A549 (cell line): ENCODE data around the gene WSCD2. TPM values are rescaled to one million over a fixed set of nuclear protein-coding genes. Genes with fewer than 3 reads are reported as not detected.

Source experiments
- ATAC-seq, 2 experiments: fragments of 200-7000 bp in 1 of 2; fragments of >200 bp in 1 of 2; cut with Nextera tagmentation in 1 of 2; cut with Tn5 transposase in 1 of 2; 3 replicates each; pipeline versions ENCODE4 v1.8.0 to v1.9.1; 2018 to 2020; ENCODE audit warnings: mild to moderate bottlenecking in 1 of 2, moderate library complexity in 1 of 2
- CTCF ChIA-PET: fragments of 300-600 bp; sonication (Branson Sonifier 250); formaldehyde crosslinking; extraction: SDS; loops from one replicate; lab custom pipeline; 2021; ENCODE audit warnings: antibody characterized with exemption, inconsistent platforms; lab: Yijun Ruan, JAX
- POLR2A ChIA-PET: fragments of 350-600 bp; formaldehyde crosslinking; extraction: SDS; loops from one replicate; lab custom pipeline; 2021; ENCODE audit warnings: antibody characterized with exemption, inconsistent platforms; lab: Yijun Ruan, JAX
- DNase-seq, 2 experiments: peaks; one replicate each; pipeline versions ENCODE4 v3.0.0 to v3.0.0-alpha.2; 2011 to 2016; ENCODE audit warnings: low read depth in 1 of 2, low spot score in 1 of 2
- FAIRE-seq: peaks from 2 replicates; lab custom pipeline; 2011; peaks lifted over from hg19 to GRCh38; lab: Jason Lieb, UNC
- H3K27ac ChIP-seq, 2 experiments: fragments of >200 bp; sonication (Bioruptor Twin); formaldehyde crosslinking; 3 replicates each; pipeline ENCODE4 v1.5.1; 2016 to 2017
- H3K4me1 ChIP-seq: fragments of >200 bp; sonication (Bioruptor Twin); formaldehyde crosslinking; 3 replicates; pipeline ENCODE4 v1.6.1; 2016
- H3K4me2 ChIP-seq: fragments of >200 bp; sonication (Bioruptor Twin); formaldehyde crosslinking; 3 replicates; pipeline ENCODE4 v1.6.1; 2016
- H3K4me3 ChIP-seq: fragments of >200 bp; sonication (Bioruptor Twin); formaldehyde crosslinking; 3 replicates; pipeline ENCODE4 v1.5.1; 2016
- H3K9me3 ChIP-seq: fragments of >200 bp; sonication (Bioruptor Twin); formaldehyde crosslinking; 3 replicates; pipeline ENCODE4 v1.6.1; 2016
- ATOH8 ChIP-seq: fragments of 250-450 bp; sonication (Bioruptor Pico); IDR thresholded peaks from 2 replicates; pipeline ENCODE4 v1.5.0; 2020; ENCODE audit warnings: low read depth, mild to moderate bottlenecking, moderate library complexity
- BCL3 ChIP-seq: fragments of >200 bp; sonication (Bioruptor Twin); formaldehyde crosslinking; IDR thresholded peaks from 3 replicates; pipeline ENCODE4 v1.6.1; 2016
- CBX8 ChIP-seq: fragments of 200-600 bp; sonication (generic); IDR thresholded peaks from 2 replicates; pipeline ENCODE4 v1.6.1; 2016
- CEBPB ChIP-seq, 2 experiments: fragments of >200 bp in 1 of 2; sonication (Bioruptor Twin) in 1 of 2; formaldehyde crosslinking in 1 of 2; IDR thresholded peaks; 2 replicates each; pipeline ENCODE4 v1.6.1; 2012 to 2016
- CTCF ChIP-seq: fragments of >200 bp; sonication (Bioruptor Twin); formaldehyde crosslinking; IDR thresholded peaks from 3 replicates; pipeline ENCODE4 v1.5.1; 2016
- E2F6 ChIP-seq: IDR thresholded peaks from 2 replicates; pipeline ENCODE4 v1.6.1; 2012; ENCODE audit warnings: low read depth, borderline replicate concordance
- EHF ChIP-seq: fragments of 250-450 bp; sonication (Bioruptor Pico); IDR thresholded peaks from 2 replicates; pipeline ENCODE4 v1.5.0; 2020; ENCODE audit warnings: mild to moderate bottlenecking
- EP300 ChIP-seq, 2 experiments: fragments of >200 bp; sonication (Bioruptor Twin); formaldehyde crosslinking; IDR thresholded peaks; 2 replicates in 1 of 2; 3 replicates in 1 of 2; pipeline ENCODE4 v1.6.1; 2016 to 2017
- ESRRA ChIP-seq: fragments of 150-350 bp; IDR thresholded peaks from 2 replicates; pipeline ENCODE4 v1.6.1; 2014; ENCODE audit warnings: mild to moderate bottlenecking, low read length, borderline replicate concordance
- FOSB ChIP-seq: fragments of 250-450 bp; sonication (Bioruptor Pico); IDR thresholded peaks from 2 replicates; pipeline ENCODE4 v1.5.0; 2020; ENCODE audit warnings: mild to moderate bottlenecking, moderate library complexity
- FOXS1 ChIP-seq: fragments of 250-450 bp; sonication (Bioruptor Pico); IDR thresholded peaks from 2 replicates; pipeline ENCODE4 v1.5.0; 2020; ENCODE audit warnings: mild to moderate bottlenecking, moderate library complexity
- HEYL ChIP-seq: fragments of 250-450 bp; sonication (Bioruptor Pico); IDR thresholded peaks from 2 replicates; pipeline ENCODE4 v1.8.0; 2021; ENCODE audit warnings: mild to moderate bottlenecking, moderate library complexity
- HOXB5 ChIP-seq: fragments of 250-450 bp; sonication (Bioruptor Pico); IDR thresholded peaks from 2 replicates; pipeline ENCODE4 v1.5.0; 2020; ENCODE audit warnings: mild to moderate bottlenecking, moderate library complexity
- JUN ChIP-seq, 2 experiments: fragments of >200 bp; sonication (Bioruptor Twin); formaldehyde crosslinking; IDR thresholded peaks; 2 replicates in 1 of 2; 3 replicates in 1 of 2; pipeline ENCODE4 v1.6.1; 2016 to 2017
- KDM5A ChIP-seq: fragments of 200-600 bp; sonication (generic); IDR thresholded peaks from 2 replicates; pipeline ENCODE4 v1.6.1; 2016; ENCODE audit warnings: antibody characterized with exemption, mild to moderate bottlenecking
- MAZ ChIP-seq: fragments of 150-350 bp; IDR thresholded peaks from 2 replicates; pipeline ENCODE4 v1.6.1; 2014; ENCODE audit warnings: antibody characterized with exemption, low read depth, low read length, borderline replicate concordance
- NPAS2 ChIP-seq: fragments of 250-450 bp; sonication (Bioruptor Pico); IDR thresholded peaks from 2 replicates; pipeline ENCODE4 v1.8.0; 2022; ENCODE audit warnings: mild to moderate bottlenecking, moderate library complexity, borderline replicate concordance
- NR3C1 ChIP-seq: fragments of >200 bp; sonication (Bioruptor Twin); formaldehyde crosslinking; IDR thresholded peaks from 3 replicates; pipeline ENCODE4 v1.6.1; 2017
- PBX3 ChIP-seq: IDR thresholded peaks from 2 replicates; pipeline ENCODE4 v1.6.1; 2012
- POLR2A ChIP-seq: IDR thresholded peaks from 2 replicates; pipeline ENCODE4 v1.6.1; 2012; ENCODE audit warnings: mild to moderate bottlenecking, low read length
- REST ChIP-seq: fragments of 200-600 bp; sonication (generic); IDR thresholded peaks from 2 replicates; pipeline ENCODE4 v1.6.1; 2016; ENCODE audit warnings: antibody characterized with exemption, mild to moderate bottlenecking, moderate library complexity
- SREBF2 ChIP-seq: fragments of 450-650 bp; IDR thresholded peaks from 2 replicates; pipeline ENCODE4 v1.6.1; 2014; ENCODE audit warnings: mild to moderate bottlenecking, moderate library complexity
- ZC3H11A ChIP-seq: fragments of 450-650 bp; IDR thresholded peaks from 2 replicates; pipeline ENCODE4 v1.6.1; 2014; ENCODE audit warnings: antibody characterized with exemption, mild to moderate bottlenecking
- ZFP36 ChIP-seq: fragments of 450-650 bp; IDR thresholded peaks from 2 replicates; pipeline ENCODE4 v1.6.1; 2014; ENCODE audit warnings: borderline replicate concordance; ENCODE audit not compliant: partially characterized antibody
- ZNF302 ChIP-seq: fragments of 250-450 bp; sonication (Bioruptor Pico); IDR thresholded peaks from 2 replicates; pipeline ENCODE4 v1.9.0; 2021; ENCODE audit warnings: inconsistent platforms, mild to moderate bottlenecking, moderate library complexity
- ZSCAN20 ChIP-seq: fragments of 250-450 bp; sonication (Bioruptor Pico); IDR thresholded peaks from 2 replicates; pipeline ENCODE4 v1.8.0; 2022; ENCODE audit warnings: mild to moderate bottlenecking, moderate library complexity
- WGBS: methylation state at CpG from one replicate; pipeline ENCODE4 v1.1.6; 2017; ENCODE audit errors: missing lambda C conversion rate; 5-methylcytosine and 5-hydroxymethylcytosine counted together
- polyA plus RNA-seq, 4 experiments: library from polyadenylated mRNA; depleted of rRNA in 3 of 4; stranded (reverse); fragments of >200 nt; fragmentation: RNase III in 1 of 4; extraction: RNeasy Plus Mini Kit Qiagen cat#74134 plus additional on column Dnase treatment in 1 of 4; gene quantifications; 2 replicates in 3 of 4; 3 replicates in 1 of 4; pipeline ENCODE4 v1.2.3, GENCODE V29; 2011 to 2017

The WSCD2 gene
- polyA plus RNA-seq, 2 of the 4 experiments (the other 2 are of a cell fraction): not detected

- no peak for DNase-seq
- peaks cover 8% of the 10 kb centered on the region; the same call in 2 of the 3 replicates for H3K9me3 ChIP-seq
- TF ChIP-seq NR3C1 (no peak), POLR2A (no peak), HEYL (CRISPR knock-in tag) (no peak), FOSB (CRISPR knock-in tag) (no peak), ESRRA (no peak), CBX8 (no peak), FOXS1 (CRISPR knock-in tag) (no peak), EHF (no peak), PBX3 (no peak), NPAS2 (CRISPR knock-in tag) (no peak), ZC3H11A (no peak), JUN (IDR thresholded peaks at IDR 0.05) (no peak), E2F6 (no peak)
- no peak overlapping the region for H3K27ac ChIP-seq
- FAIRE-seq: no peak
- WGBS: 0% methylated on average over 1 of the region's 1 CpG
- H3K4me2 ChIP-seq: no peak overlapping the region
- H3K4me3 ChIP-seq: no peak overlapping the region
- ChIA-PET POLR2A (no interaction called here), CTCF (interaction anchor here (1.9 kb wide), 1 partner anchor 9 kb away, joined by 4 read pairs; no protein-coding TSS in a partner anchor)
- H3K4me1 ChIP-seq: no peaks in the 10 kb centered on the region
- ATAC-seq: no peak
These were observed 136.4 kb downstream of the WSCD2 start for GRCh38 chr12:108265505-108265904.

- no peak for DNase-seq
- POLR2A ChIA-PET: no interaction called here
- no peak for TF ChIP-seq JUN (IDR thresholded peaks at IDR 0.05)
- TF ChIP-seq KDM5A: no peak
- no peak for TF ChIP-seq EP300 (IDR thresholded peaks at IDR 0.05)
- no peak for TF ChIP-seq REST
- no peak for TF ChIP-seq ZSCAN20
- TF ChIP-seq FOSB (CRISPR knock-in tag): no peak
- no peak for TF ChIP-seq HOXB5 (CRISPR knock-in tag)
- no peak for TF ChIP-seq SREBF2
- no peak for TF ChIP-seq CTCF
- TF ChIP-seq ESRRA: no peak
- TF ChIP-seq ZFP36: no peak
- no peak for TF ChIP-seq BCL3
- no peak for TF ChIP-seq ATOH8 (CRISPR knock-in tag)
- TF ChIP-seq MAZ: no peak
- TF ChIP-seq ZNF302 (CRISPR knock-in tag): no peak
- TF ChIP-seq CBX8: no peak
- no peak for TF ChIP-seq CEBPB (IDR thresholded peaks at IDR 0.05)
- no peak for ATAC-seq
- Histone ChIP-seq H3K4me3 (no peak overlapping the region), H3K4me2 (no peak overlapping the region), H3K9me3 (peaks cover 3% of the 10 kb centered on the region; the same call in 2 of the 3 replicates), H3K4me1 (no peaks in the 10 kb centered on the region), H3K27ac (no peak overlapping the region)
- CTCF ChIA-PET: interaction anchor here (1.9 kb wide), 1 partner anchor 10 kb away, joined by 4 read pairs; no protein-coding TSS in a partner anchor
- no peak for FAIRE-seq
- 0% methylated on average over 1 of the region's 1 CpG for WGBS
These were observed 137.0 kb downstream of the WSCD2 start for GRCh38 chr12:108266131-108266530.
